AG04450 (cell line): ENCODE data around the gene CAND1. TPM values are rescaled to one million over a fixed set of nuclear protein-coding genes. Genes with fewer than 3 reads are reported as not detected.

Experiments
- CTCF ChIA-PET: fragments of 300-600, 350-600 bp; formaldehyde crosslinking; extraction: SDS; loops from one replicate; lab custom pipeline; 2022; ENCODE audit warnings: antibody characterized with exemption, inconsistent platforms; lab: Charles Lee
- POLR2A ChIA-PET: fragments of 350-600 bp; formaldehyde crosslinking; extraction: SDS; loops from one replicate; lab custom pipeline; 2021; ENCODE audit warnings: antibody characterized with exemption, inconsistent platforms; lab: Yijun Ruan, JAX
- DNase-seq: peaks from one replicate; pipeline ENCODE4 v3.0.0-alpha.2; 2011; ENCODE audit warnings: low read depth, low spot score
- H3K27ac ChIP-seq: one replicate; pipeline ENCODE4 v1.5.1; 2012; ENCODE audit warnings: low read depth, low read length, control low read depth
- H3K27me3 ChIP-seq: one replicate; pipeline ENCODE4 v1.6.0; 2012; ENCODE audit warnings: low read length; ENCODE audit not compliant: control insufficient read depth, insufficient read depth
- H3K4me3 ChIP-seq: 2 replicates; pipeline ENCODE4 v1.5.1; 2011; ENCODE audit warnings: mild to moderate bottlenecking, low read depth, low read length, control low read depth
- H3K9me3 ChIP-seq: 2 replicates; pipeline ENCODE4 v1.5.1; 2012; ENCODE audit warnings: low read length; ENCODE audit not compliant: control insufficient read depth, insufficient read depth
- polyA plus RNA-seq: library from polyadenylated mRNA; depleted of rRNA; stranded (reverse); fragments of >200 nt; gene quantifications from 2 replicates; pipeline ENCODE4 v1.2.3, GENCODE V29; 2011
- TF ChIP-seq, protein P1 (sequence below): IDR thresholded peaks from 2 replicates; pipeline ENCODE4 v1.5.1; 2011; ENCODE audit warnings: low read depth, low read length, control low read depth, inconsistent platforms

Gene CAND1
- polyA plus RNA-seq, 1 experiment, result 134 TPM

DNA sequence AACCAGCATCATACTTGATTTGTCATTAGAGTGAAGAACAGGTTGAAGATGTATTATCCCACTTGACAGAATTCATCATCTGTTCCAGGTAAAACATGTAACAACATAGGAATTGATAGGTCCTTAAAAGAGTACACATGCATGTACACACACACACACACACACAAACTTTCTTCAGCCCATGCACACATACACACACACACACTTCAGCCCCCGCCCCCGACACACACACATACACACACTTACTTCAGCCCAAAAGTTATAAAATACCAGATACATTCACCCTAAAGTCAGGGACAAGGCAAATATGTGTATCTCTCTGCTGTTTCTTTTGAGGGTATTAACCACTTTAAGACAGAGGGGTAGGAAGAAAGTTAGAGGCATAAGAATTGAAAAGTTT lies 15.4 kb downstream of the CAND1 start:
- H3K9me3 ChIP-seq, result no peaks in the 10 kb centered on the region
- no peak for DNase-seq
- TF ChIP-seq, protein P1, sequence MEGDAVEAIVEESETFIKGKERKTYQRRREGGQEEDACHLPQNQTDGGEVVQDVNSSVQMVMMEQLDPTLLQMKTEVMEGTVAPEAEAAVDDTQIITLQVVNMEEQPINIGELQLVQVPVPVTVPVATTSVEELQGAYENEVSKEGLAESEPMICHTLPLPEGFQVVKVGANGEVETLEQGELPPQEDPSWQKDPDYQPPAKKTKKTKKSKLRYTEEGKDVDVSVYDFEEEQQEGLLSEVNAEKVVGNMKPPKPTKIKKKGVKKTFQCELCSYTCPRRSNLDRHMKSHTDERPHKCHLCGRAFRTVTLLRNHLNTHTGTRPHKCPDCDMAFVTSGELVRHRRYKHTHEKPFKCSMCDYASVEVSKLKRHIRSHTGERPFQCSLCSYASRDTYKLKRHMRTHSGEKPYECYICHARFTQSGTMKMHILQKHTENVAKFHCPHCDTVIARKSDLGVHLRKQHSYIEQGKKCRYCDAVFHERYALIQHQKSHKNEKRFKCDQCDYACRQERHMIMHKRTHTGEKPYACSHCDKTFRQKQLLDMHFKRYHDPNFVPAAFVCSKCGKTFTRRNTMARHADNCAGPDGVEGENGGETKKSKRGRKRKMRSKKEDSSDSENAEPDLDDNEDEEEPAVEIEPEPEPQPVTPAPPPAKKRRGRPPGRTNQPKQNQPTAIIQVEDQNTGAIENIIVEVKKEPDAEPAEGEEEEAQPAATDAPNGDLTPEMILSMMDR, result no peak
- no peaks in the 10 kb centered on the region for H3K27me3 ChIP-seq
- ChIA-PET CTCF (no interaction called here), POLR2A (no interaction called here)
- no peak overlapping the region for H3K27ac ChIP-seq
- H3K4me3 ChIP-seq, result no peak overlapping the region

DNA sequence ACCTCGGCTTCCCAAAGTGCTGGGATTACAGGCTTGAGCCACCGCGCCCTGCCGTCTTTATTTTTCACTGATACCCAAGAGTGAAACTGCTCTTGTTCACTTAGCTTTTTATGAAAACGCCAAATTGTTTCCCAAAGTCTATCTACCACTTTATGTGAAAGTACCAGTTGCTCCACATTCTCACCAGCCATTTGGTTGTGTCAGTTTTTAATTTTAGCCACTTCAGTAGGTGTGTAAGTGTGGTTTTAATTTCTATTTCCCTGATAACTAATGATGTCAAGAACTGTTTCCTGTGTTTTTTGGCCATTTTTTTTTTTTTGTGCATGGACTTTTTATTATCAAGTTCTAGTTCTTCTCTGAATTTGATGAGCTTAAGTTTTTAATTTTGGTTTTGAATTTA lies 17.1 kb downstream of the CAND1 start:
- Histone ChIP-seq H3K9me3 (no peaks in the 10 kb centered on the region), H3K4me3 (no peak overlapping the region), H3K27me3 (no peaks in the 10 kb centered on the region), H3K27ac (no peak overlapping the region)
- no peak for DNase-seq
- TF ChIP-seq, protein P1, result no peak
- CTCF ChIA-PET, result interaction anchor here (0.6 kb wide), 1 partner anchor 40 kb away, joined by 3 read pairs; no protein-coding TSS in a partner anchor
- POLR2A ChIA-PET, result no interaction called here

DNA sequence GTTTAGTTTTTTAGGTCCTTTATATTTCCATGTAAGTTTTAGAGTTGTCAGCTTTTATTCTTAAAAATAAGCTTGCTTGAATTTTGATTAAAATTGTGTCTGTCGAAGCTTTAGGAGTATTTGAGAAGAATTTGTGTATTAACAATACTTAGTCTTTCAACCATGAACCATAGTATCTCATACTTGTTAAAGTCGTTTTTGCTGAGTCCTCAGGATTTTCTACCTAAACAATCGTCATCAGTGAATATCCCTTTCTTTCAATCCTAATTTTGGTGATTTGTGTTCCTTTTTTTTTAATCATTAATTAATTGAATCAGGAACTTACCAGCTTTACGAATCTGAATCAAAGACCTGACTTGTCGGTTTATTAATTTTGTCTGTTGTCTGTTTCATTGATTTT lies 18.2 kb downstream of the CAND1 start:
- Histone ChIP-seq H3K27me3 (no peaks in the 10 kb centered on the region), H3K4me3 (no peak overlapping the region), H3K9me3 (no peaks in the 10 kb centered on the region), H3K27ac (no peak overlapping the region)
- no peak for DNase-seq
- CTCF ChIA-PET, result no interaction called here
- TF ChIP-seq, protein P1, result no peak
- POLR2A ChIA-PET, result interaction anchor here (1.4 kb wide), 1 partner anchor 18 kb away, joined by 7 read pairs; the partner anchor contains the start of gene CAND1

DNA sequence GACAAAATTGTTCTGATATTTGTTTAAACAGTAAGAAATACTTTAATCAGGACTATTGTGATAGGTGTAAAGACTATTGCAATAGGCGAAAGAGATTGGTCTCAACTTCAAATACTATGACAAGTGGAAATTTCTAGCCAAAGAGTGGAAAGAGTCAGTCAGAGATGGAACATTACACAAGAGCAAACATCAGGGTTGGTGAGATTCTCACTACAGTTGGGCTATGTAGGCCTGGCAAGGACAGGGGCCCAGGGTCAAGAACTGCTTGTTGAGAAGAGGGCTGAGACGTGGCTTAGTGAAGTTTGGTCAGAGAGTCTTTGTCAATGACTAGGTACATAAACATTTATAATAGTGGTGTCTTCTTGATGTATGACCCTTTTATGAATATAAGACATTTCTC lies 19.4 kb downstream of the CAND1 start:
- Histone ChIP-seq H3K4me3 (no peak overlapping the region), H3K27ac (no peak overlapping the region), H3K9me3 (no peaks in the 10 kb centered on the region), H3K27me3 (no peaks in the 10 kb centered on the region)
- TF ChIP-seq, protein P1, result no peak
- no peak for DNase-seq
- POLR2A ChIA-PET, result no interaction called here
- CTCF ChIA-PET, result no interaction called here

DNA sequence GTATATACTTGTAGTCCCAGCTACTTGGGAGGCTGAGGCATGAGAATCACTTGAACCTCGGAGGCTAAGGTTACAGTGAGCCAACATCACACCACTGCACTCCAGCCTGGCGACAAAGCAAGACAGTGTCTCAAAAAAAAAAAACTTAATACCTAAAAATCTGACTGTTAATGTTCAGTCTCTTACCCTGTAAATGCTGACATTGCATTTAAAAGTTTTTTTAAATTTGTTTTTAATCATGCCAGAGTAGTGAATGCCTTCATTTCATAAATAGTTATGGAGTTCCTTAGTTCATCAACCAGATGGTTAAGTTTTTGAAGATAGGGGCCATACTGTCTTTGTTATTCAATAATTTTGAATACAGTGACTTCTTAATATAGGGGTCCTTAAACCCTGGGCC lies 21.2 kb downstream of the CAND1 start:
- Histone ChIP-seq H3K4me3 (no peak overlapping the region), H3K27me3 (no peaks in the 10 kb centered on the region), H3K9me3 (no peaks in the 10 kb centered on the region), H3K27ac (no peak overlapping the region)
- TF ChIP-seq, protein P1, result no peak
- ChIA-PET POLR2A (no interaction called here), CTCF (no interaction called here)
- no peak for DNase-seq
